HCT116 (cell line): ENCODE data around the gene CWC27. TPM values are rescaled to one million over a fixed set of nuclear protein-coding genes. Genes with fewer than 3 reads are reported as not detected.

Source experiments
- ATAC-seq: fragments of 200-7000 bp; cut with Tn5 transposase; 2 replicates; pipeline ENCODE4 v1.9.1; 2020; ENCODE audit warnings: mild to moderate bottlenecking, moderate library complexity
- BruUV-seq: library from RNA; stranded (reverse); fragments of 400-500 nt; replicated peaks from 2 replicates; lab custom pipeline; 2021; lab: Mats Ljungman, UMichigan
- CTCF ChIA-PET: fragments of 300-600 bp; sonication (Branson Sonifier 250); formaldehyde crosslinking; loops from one replicate; lab custom pipeline; 2021; ENCODE audit warnings: antibody characterized with exemption; lab: Charles Lee
- POLR2A ChIA-PET: fragments of 300-600, 350-600 bp; sonication (Branson Sonifier 250); formaldehyde crosslinking; loops from one replicate; lab custom pipeline; 2021; ENCODE audit warnings: antibody characterized with exemption; lab: Charles Lee
- RAD21 ChIA-PET, 2 experiments: fragments of 300-600 bp; sonication (Branson Sonifier 250); formaldehyde crosslinking; loops; one replicate each; lab custom pipeline; 2023; ENCODE audit warnings: low total read pairs in 2 of 2; ENCODE audit not compliant: uncharacterized antibody in 2 of 2, unreplicated experiment in 2 of 2, low non-redundant PET in 1 of 2; lab: Charles Lee
- DNase-seq: peaks from one replicate; pipeline ENCODE4 v3.0.0-alpha.2; 2010; ENCODE audit warnings: low read depth, low spot score
- H2AFZ ChIP-seq: fragments of 200-600 bp; shearing (Covaris generic), sonication (generic); 2 replicates; pipeline ENCODE4 v1.6.1; 2017; ENCODE audit warnings: low read depth, mixed run types, mixed read lengths, antibody characterized with exemption, low read length; ENCODE audit not compliant: poor library complexity, severe bottlenecking
- H3K27ac ChIP-seq: 2 replicates; pipeline ENCODE4 v1.5.1; 2012; ENCODE audit warnings: low read depth, low read length
- H3K27me3 ChIP-seq: fragments of 200-600 bp; sonication (generic); 2 replicates; pipeline ENCODE4 v1.6.1; 2016; ENCODE audit warnings: mixed run types, low read length, mixed read lengths; ENCODE audit not compliant: insufficient read depth
- H3K36me3 ChIP-seq, 2 experiments: fragments of 200-500 bp in 1 of 2; fragments of 200-600 bp in 1 of 2; sonication (Bioruptor generic) in 1 of 2; sonication (generic) in 1 of 2; 2 replicates each; pipeline versions ENCODE4 v1.5.1 to v1.6.1; 2014 to 2016; ENCODE audit warnings: low read length in 2 of 2, inconsistent platforms in 1 of 2, mixed read lengths in 1 of 2, mixed run types in 1 of 2; ENCODE audit not compliant: insufficient read depth in 2 of 2, control insufficient read depth in 1 of 2
- H3K4me1 ChIP-seq, 2 experiments: fragments of 200-600 bp in 1 of 2; sonication (generic) in 1 of 2; 2 replicates each; pipeline versions ENCODE4 v1.5.1 to v1.6.1; 2012 to 2017; ENCODE audit warnings: low read length in 2 of 2, inconsistent platforms in 1 of 2, mild to moderate bottlenecking in 1 of 2, mixed read lengths in 1 of 2, mixed run types in 1 of 2, moderate library complexity in 1 of 2; ENCODE audit not compliant: insufficient read depth in 2 of 2, control insufficient read depth in 1 of 2
- H3K4me2 ChIP-seq: fragments of 200-600 bp; sonication (generic); 2 replicates; pipeline ENCODE4 v1.6.1; 2017; ENCODE audit warnings: mixed run types, low read length, mixed read lengths
- H3K4me3 ChIP-seq, 2 experiments: fragments of 200-600 bp in 1 of 2; sonication (generic) in 1 of 2; replicated peaks in 1 of 2; 2 replicates each; pipeline ENCODE4 v1.5.1; 2011 to 2016; ENCODE audit warnings: low read length in 2 of 2, control low read depth in 1 of 2, low read depth in 1 of 2, mild to moderate bottlenecking in 1 of 2, mixed read lengths in 1 of 2, mixed run types in 1 of 2
- H3K79me2 ChIP-seq: fragments of 200-600 bp; sonication (generic); 2 replicates; pipeline ENCODE4 v1.6.1; 2017; ENCODE audit warnings: mild to moderate bottlenecking, mixed run types, low read length, moderate library complexity, mixed read lengths; ENCODE audit not compliant: insufficient read depth
- H3K9ac ChIP-seq: fragments of 200-600 bp; sonication (generic); 2 replicates; pipeline ENCODE4 v1.6.1; 2016; ENCODE audit warnings: low read length, mixed read lengths
- H3K9me2 ChIP-seq: fragments of 200-600 bp; sonication (generic), shearing (Covaris generic); 2 replicates; pipeline ENCODE4 v1.6.1; 2017; ENCODE audit warnings: mixed run types, mild to moderate bottlenecking, moderate library complexity; ENCODE audit not compliant: insufficient read depth
- H3K9me3 ChIP-seq, 2 experiments: fragments of 200-500 bp in 1 of 2; fragments of 200-600 bp in 1 of 2; sonication (Bioruptor generic) in 1 of 2; sonication (generic) in 1 of 2; 2 replicates each; pipeline ENCODE4 v1.6.1; 2014 to 2017; ENCODE audit warnings: low read length in 2 of 2, mixed read lengths in 2 of 2, inconsistent platforms in 1 of 2, low read depth in 1 of 2, mild to moderate bottlenecking in 1 of 2, mixed run types in 1 of 2, moderate library complexity in 1 of 2; ENCODE audit not compliant: control insufficient read depth in 1 of 2, insufficient read depth in 1 of 2
- H4K20me1 ChIP-seq: fragments of 200-600 bp; sonication (generic), shearing (Covaris generic); 2 replicates; pipeline ENCODE4 v1.6.1; 2017; ENCODE audit warnings: mixed run types, mild to moderate bottlenecking, moderate library complexity; ENCODE audit not compliant: insufficient read depth
- ATF3 ChIP-seq: IDR thresholded peaks from 2 replicates; pipeline ENCODE4 v1.6.1; 2012
- CBX3 ChIP-seq: IDR thresholded peaks from 2 replicates; pipeline ENCODE4 v1.6.1; 2012; ENCODE audit warnings: low read depth
- CEBPB ChIP-seq: IDR thresholded peaks from 2 replicates; pipeline ENCODE4 v1.6.1; 2012; ENCODE audit warnings: low read depth
- EGR1 ChIP-seq: IDR thresholded peaks from 2 replicates; pipeline ENCODE4 v1.6.1; 2012; ENCODE audit warnings: low read depth
- ELF1 ChIP-seq: IDR thresholded peaks from 2 replicates; pipeline ENCODE4 v1.6.1; 2012; ENCODE audit warnings: low read depth, borderline replicate concordance
- EZH2 ChIP-seq: fragments of 200-600 bp; sonication (generic); IDR thresholded peaks from 2 replicates; pipeline ENCODE4 v1.6.1; 2017; ENCODE audit warnings: antibody characterized with exemption, mixed run types
- EZH2phosphoT487 ChIP-seq: fragments of 200-600 bp; IDR thresholded peaks from 2 replicates; pipeline ENCODE4 v1.6.1; 2018; ENCODE audit warnings: antibody characterized with exemption, borderline replicate concordance
- FOSL1 ChIP-seq: IDR thresholded peaks from 2 replicates; pipeline ENCODE4 v1.6.1; 2012; ENCODE audit warnings: low read depth
- JUND ChIP-seq: IDR thresholded peaks from 2 replicates; pipeline ENCODE4 v1.6.1; 2012
- MAX ChIP-seq: IDR thresholded peaks from 2 replicates; pipeline ENCODE4 v1.6.1; 2012
- POLR2A ChIP-seq: IDR thresholded peaks from 2 replicates; pipeline ENCODE4 v1.7.0; 2011; ENCODE audit warnings: borderline replicate concordance; ENCODE audit not compliant: insufficient read depth, insufficient read length; ENCODE audit errors: extremely low read depth
- POLR2AphosphoS5 ChIP-seq: IDR thresholded peaks from 2 replicates; pipeline ENCODE4 v1.6.1; 2011; ENCODE audit warnings: mild to moderate bottlenecking, low read depth, low read length, moderate library complexity
- SIN3A ChIP-seq: IDR thresholded peaks from 2 replicates; pipeline ENCODE4 v1.6.1; 2012; ENCODE audit warnings: low read depth
- SP1 ChIP-seq: IDR thresholded peaks from 2 replicates; pipeline ENCODE4 v1.6.1; 2012; ENCODE audit warnings: low read depth
- SRF ChIP-seq: IDR thresholded peaks from 2 replicates; pipeline ENCODE4 v1.6.1; 2012; ENCODE audit warnings: low read depth
- TCF7L2 ChIP-seq: IDR thresholded peaks from 2 replicates; pipeline ENCODE4 v1.7.0; 2011; ENCODE audit warnings: borderline replicate concordance, inconsistent platforms; ENCODE audit not compliant: insufficient read depth, insufficient read length; ENCODE audit errors: extremely low read depth
- YY1 ChIP-seq: IDR thresholded peaks from 2 replicates; pipeline ENCODE4 v1.6.1; 2011; ENCODE audit warnings: low read length, low read depth, moderate library complexity, mild to moderate bottlenecking; ENCODE audit not compliant: insufficient replicate concordance; ENCODE audit errors: extremely low read depth
- ZBTB33 ChIP-seq: IDR thresholded peaks from 2 replicates; pipeline ENCODE4 v1.6.1; 2011; ENCODE audit warnings: mild to moderate bottlenecking, low read length, moderate library complexity; ENCODE audit not compliant: insufficient replicate concordance; ENCODE audit errors: extremely low read depth
- intact Hi-C: fragments of 100-400 bp; cut with micrococcal nuclease; formaldehyde crosslinking; loops from 2 replicates; pipeline ENCODE4 v1.10.0; 2022
- total RNA-seq: library from RNA; stranded (reverse); gene quantifications from one replicate; pipeline ENCODE4 v1.2.1, GENCODE V29; 2021; ENCODE audit not compliant: unreplicated experiment

The CWC27 gene
- total RNA-seq, 1 experiment from 2014 or later, result 29.1 TPM

GRCh38 chr5:64796301-64796700 lies 27.6 kb downstream of the CWC27 start:
- ChIA-PET CTCF (no interaction called here), POLR2A (no interaction called here)
- DNase-seq, result no peak
- Histone ChIP-seq H3K9ac (no peak overlapping the region), H3K9me3 (no peaks in the 10 kb centered on the region)
- no peak for TF ChIP-seq ZBTB33
- TF ChIP-seq SRF, result no peak
- no peak for TF ChIP-seq ATF3
- no peak for TF ChIP-seq CEBPB
- TF ChIP-seq TCF7L2, result no peak
- TF ChIP-seq ELF1, result no peak
- TF ChIP-seq SP1, result no peak
- TF ChIP-seq, all 23 proteins: peak for 0
- intact Hi-C loops, result no loop called here
- RAD21 ChIA-PET, result no interaction called here
- H3K27me3 ChIP-seq, result no peaks in the 10 kb centered on the region
- no peaks in the 10 kb centered on the region for H3K4me1 ChIP-seq
- no peaks in the 10 kb centered on the region for H4K20me1 ChIP-seq
- BruUV-seq, result no TSS peak
- no peaks in the 10 kb centered on the region for H3K36me3 ChIP-seq
- no peak overlapping the region for H3K4me3 ChIP-seq
- H3K9me2 ChIP-seq, result no peaks in the 10 kb centered on the region
- H3K79me2 ChIP-seq, result no peaks in the 10 kb centered on the region
- ATAC-seq, result no peak
- no peak overlapping the region for H2AFZ ChIP-seq
- H3K27ac ChIP-seq, result no peak overlapping the region
- no peak overlapping the region for H3K4me2 ChIP-seq

GRCh38 chr5:64800926-64801325 lies 32.2 kb downstream of the CWC27 start:
- no peaks in the 10 kb centered on the region for H3K27me3 ChIP-seq
- no peaks in the 10 kb centered on the region for H3K9me2 ChIP-seq
- no peaks in the 10 kb centered on the region for H4K20me1 ChIP-seq
- no peaks in the 10 kb centered on the region for H3K79me2 ChIP-seq
- H2AFZ ChIP-seq, result no peak overlapping the region
- ChIA-PET POLR2A (no interaction called here), CTCF (no interaction called here), RAD21 (no interaction called here)
- no TSS peak for BruUV-seq
- DNase-seq (no peak), ATAC-seq (no peak)
- H3K9ac ChIP-seq, result no peak overlapping the region
- no peaks in the 10 kb centered on the region for H3K4me1 ChIP-seq
- no peaks in the 10 kb centered on the region for H3K36me3 ChIP-seq
- no peak overlapping the region for H3K27ac ChIP-seq
- H3K9me3 ChIP-seq, result no peaks in the 10 kb centered on the region
- intact Hi-C loops, result no loop called here
- H3K4me3 ChIP-seq, result no peak overlapping the region
- no peak overlapping the region for H3K4me2 ChIP-seq
- no peak for TF ChIP-seq EZH2
- TF ChIP-seq MAX, result no peak
- TF ChIP-seq EZH2phosphoT487, result no peak
- no peak for TF ChIP-seq SIN3A
- TF ChIP-seq EGR1, result no peak
- no peak for TF ChIP-seq JUND
- no peak for TF ChIP-seq FOSL1
- TF ChIP-seq YY1, result no peak
- no peak for TF ChIP-seq CBX3
- no peak for TF ChIP-seq ATF3
- no peak for TF ChIP-seq POLR2A
- TF ChIP-seq SP1, result no peak
- TF ChIP-seq POLR2AphosphoS5, result no peak
- TF ChIP-seq ZBTB33, result no peak
